ENCODE measurements around the gene SLC25A42. TPM values are rescaled to one million over a fixed set of nuclear protein-coding genes. Genes with fewer than 3 reads are reported as not detected.

Gene SLC25A42
- total and polyA plus RNA-seq, 7 donors: 4.6 to 40.2 (median 21.3) TPM

- Histone ChIP-seq H3K4me1 (no peaks in the 10 kb centered on the region), H3K27me3 (ENCODE audit: insufficient read depth in 3 of 3, low read length in 2 of 3) (no peaks in the 10 kb centered on the region), H3K36me3 (ENCODE audit: insufficient read depth in 1 of 2, low read depth in 1 of 2) (peaks cover 0 to 33% of the 10 kb centered on the region in 2 donors), H3K4me3 (no peak overlapping the region), H3K9me3 (no peaks in the 10 kb centered on the region), H3K27ac (no peak overlapping the region)
- WGBS, 3 donors: 66 to 83% (median 67%) methylated on average over 9 of the region's 9 CpGs
- ATAC-seq: peak; percentile 46 to 78 (median 55)
- DNase-seq: peak; percentile 53 to 78
- TF ChIP-seq CTCF (IDR thresholded peaks at IDR 0.05): peak; percentile 47
- intact Hi-C loops (cut with DNase I): loop anchor here in 1 of 2 donors (1.0 kb wide), 1 partner anchor 63 kb away; no protein-coding TSS in a partner anchor
Observed at GRCh38 chr19:19115954-19116353, 52.2 kb downstream of the SLC25A42 start.

GRCh38 chr19:19119325-19120237, 55.8 kb downstream of the SLC25A42 start:
- ATAC-seq (peak in 1 of 4 donors; percentile 14), DNase-seq (no peak)
- Histone ChIP-seq H3K4me3 (no peak overlapping the region), H3K9me3 (peaks cover 5% of the 10 kb centered on the region), H3K4me1 (no peaks in the 10 kb centered on the region), H3K27me3 (ENCODE audit: insufficient read depth in 3 of 3, low read length in 2 of 3) (no peaks in the 10 kb centered on the region), H3K36me3 (ENCODE audit: insufficient read depth in 1 of 2, low read depth in 1 of 2) (peaks cover 2 to 57% of the 10 kb centered on the region in 2 donors), H3K27ac (no peak overlapping the region)
- 91 to 92% (median 91%) methylated on average over 38 to 39 of the region's 39 CpGs for WGBS, 3 donors
- TF ChIP-seq CTCF (IDR thresholded peaks at IDR 0.05): no peak
- intact Hi-C loops (cut with DNase I): no loop called here

- Histone ChIP-seq H3K4me1 (no peaks in the 10 kb centered on the region), H3K27me3 (ENCODE audit: insufficient read depth in 3 of 3, low read length in 2 of 3) (no peaks in the 10 kb centered on the region), H3K27ac (no peak overlapping the region), H3K36me3 (ENCODE audit: insufficient read depth in 1 of 2, low read depth in 1 of 2) (peaks cover 2 to 57% of the 10 kb centered on the region in 2 donors), H3K4me3 (no peak overlapping the region), H3K9me3 (peaks cover 5% of the 10 kb centered on the region)
- no peak for TF ChIP-seq CTCF (IDR thresholded peaks at IDR 0.05)
- DNase-seq (peak in 1 of 2 donors; percentile 48), ATAC-seq (peak in 2 of 4 donors; percentile 54 to 57)
- intact Hi-C loops (cut with DNase I): no loop called here
- 67 to 74% (median 72%) methylated on average over 38 to 39 of the region's 39 CpGs for WGBS, 3 donors
Observed at GRCh38 chr19:19120308-19121231, 56.8 kb downstream of the SLC25A42 start.

- H3K36me3 ChIP-seq (ENCODE audit: insufficient read depth in 1 of 2, low read depth in 1 of 2): peaks cover 2 to 59% of the 10 kb centered on the region in 2 donors
- H3K27me3 ChIP-seq (ENCODE audit: insufficient read depth in 3 of 3, low read length in 2 of 3): no peaks in the 10 kb centered on the region
- TF ChIP-seq CTCF (IDR thresholded peaks at IDR 0.05): no peak
- peak in 1 of 4 donors; percentile 4 for ATAC-seq
- H3K9me3 ChIP-seq: peaks cover 5% of the 10 kb centered on the region
- no peak overlapping the region for H3K4me3 ChIP-seq
- DNase-seq: no peak
- no peak overlapping the region for H3K27ac ChIP-seq
- no peaks in the 10 kb centered on the region for H3K4me1 ChIP-seq
- WGBS, 3 donors: 81 to 95% (median 91%) methylated on average over 7 to 10 of the region's 10 CpGs
- intact Hi-C loops (cut with DNase I): no loop called here
Observed at GRCh38 chr19:19121371-19121770, 57.6 kb downstream of the SLC25A42 start.

Measured in psoas muscle (tissue), 8 donors.